K562 (cell line): ENCODE measurements around the gene PDCD1. TPM values are rescaled to one million over a fixed set of nuclear protein-coding genes. Genes with fewer than 3 reads are reported as not detected.

ENCODE experiments used
- ATAC-seq: fragments of 200-7000 bp; cut with Tn5 transposase; 3 replicates; pipeline ENCODE4 v1.9.1; 2020; ENCODE audit warnings: moderate library complexity
- BruUV-seq: library from RNA; stranded (reverse); fragments of 400-500 nt; replicated peaks from 2 replicates; lab custom pipeline; 2021; lab: Mats Ljungman, UMichigan
- CTCF ChIA-PET: fragments of 300-600 bp; formaldehyde crosslinking; extraction: SDS; loops from one replicate; lab custom pipeline; 2021; ENCODE audit warnings: low intra/inter-chr PET ratio; lab: Yijun Ruan, JAX
- POLR2A ChIA-PET: fragments of 300-600, 350-650 bp; sonication (Branson Sonifier 250); formaldehyde crosslinking; extraction: SDS; loops from one replicate; lab custom pipeline; 2021; ENCODE audit warnings: antibody characterized with exemption, inconsistent platforms; lab: Yijun Ruan, JAX
- DNase-seq, 4 experiments: peaks; one replicate each; pipeline versions ENCODE4 v3.0.0 to v3.0.0-alpha.2; 2011 to 2018; ENCODE audit warnings: low spot score in 3 of 4, mixed read lengths in 3 of 4; ENCODE audit errors: extremely low read depth in 1 of 4
- FAIRE-seq: peaks from 2 replicates; lab custom pipeline; 2011; peaks lifted over from hg19 to GRCh38; lab: Jason Lieb, UNC
- H2AFZ ChIP-seq: 2 replicates; pipeline ENCODE4 v1.6.0; 2011; ENCODE audit warnings: low read depth, low read length, control low read depth, inconsistent platforms
- H3K27ac ChIP-seq: fragments of 200-600 bp; 3 replicates; pipeline ENCODE4 v1.8.0; 2011; ENCODE audit warnings: low read depth, mild to moderate bottlenecking, control low read depth, inconsistent platforms, low read length, moderate library complexity, mixed read lengths; ENCODE audit errors: extremely low read depth
- H3K27me3 ChIP-seq, 2 experiments: fragments of 300-600 bp in 1 of 2; 2 replicates in 1 of 2; 3 replicates in 1 of 2; pipeline versions ENCODE4 v1.6.0 to v1.8.0; 2011; ENCODE audit warnings: inconsistent platforms in 2 of 2, low read length in 2 of 2, mild to moderate bottlenecking in 1 of 2, mixed read lengths in 1 of 2, moderate library complexity in 1 of 2; ENCODE audit not compliant: control insufficient read depth in 2 of 2, insufficient read depth in 2 of 2
- H3K36me3 ChIP-seq: fragments of 300-600 bp; 3 replicates; pipeline ENCODE4 v1.8.0; 2011; ENCODE audit warnings: mild to moderate bottlenecking, low read length, inconsistent platforms; ENCODE audit not compliant: control insufficient read depth, insufficient read depth
- H3K4me1 ChIP-seq, 2 experiments: fragments of 200-600 bp in 1 of 2; replicated peaks in 1 of 2; 2 replicates in 1 of 2; 3 replicates in 1 of 2; pipeline versions ENCODE4 v1.5.1 to v1.8.0; 2011; ENCODE audit warnings: inconsistent platforms in 2 of 2, low read length in 2 of 2, mild to moderate bottlenecking in 1 of 2, mixed read lengths in 1 of 2, moderate library complexity in 1 of 2; ENCODE audit not compliant: control insufficient read depth in 2 of 2, insufficient read depth in 2 of 2
- H3K4me2 ChIP-seq: 2 replicates; pipeline ENCODE4 v1.6.1; 2011; ENCODE audit warnings: low read length, control low read depth, inconsistent platforms, mixed read lengths; ENCODE audit not compliant: insufficient read depth
- H3K4me3 ChIP-seq: fragments of 200-600 bp; sonication (generic), shearing (Covaris generic); 2 replicates; pipeline ENCODE4 v1.5.1; 2016; ENCODE audit warnings: control low read depth, inconsistent platforms
- H3K79me2 ChIP-seq: fragments of 200-600 bp; 3 replicates; pipeline ENCODE4 v1.8.0; 2011; ENCODE audit warnings: low read length, inconsistent platforms; ENCODE audit not compliant: control insufficient read depth, insufficient read depth
- H3K9ac ChIP-seq, 2 experiments: 2 replicates each; pipeline versions ENCODE4 v1.6.0 to v1.6.1; 2011; ENCODE audit warnings: low read depth in 2 of 2, low read length in 2 of 2, control low read depth in 1 of 2, inconsistent platforms in 1 of 2, mild to moderate bottlenecking in 1 of 2, mixed read lengths in 1 of 2; ENCODE audit not compliant: insufficient read depth in 1 of 2
- H3K9me1 ChIP-seq: one replicate; pipeline ENCODE4 v1.6.0; 2011; ENCODE audit warnings: inconsistent platforms, mild to moderate bottlenecking, low read length, moderate library complexity; ENCODE audit not compliant: control insufficient read depth, insufficient read depth
- H3K9me3 ChIP-seq: replicated peaks from 2 replicates; pipeline ENCODE4 v1.5.1; 2011; ENCODE audit warnings: low read depth, low read length, inconsistent platforms; ENCODE audit not compliant: control insufficient read depth, insufficient read depth
- H4K20me1 ChIP-seq: replicated peaks from 2 replicates; pipeline ENCODE4 v1.6.1; 2011; ENCODE audit warnings: low read length, inconsistent platforms, mixed read lengths; ENCODE audit not compliant: control insufficient read depth, insufficient read depth
- ATF1 ChIP-seq, 2 experiments: fragments of 450-650 bp in 1 of 2; IDR thresholded peaks; 2 replicates each; pipeline ENCODE4 v1.6.1; 2016; ENCODE audit warnings: missing compliant biosample characterization in 1 of 2, missing genetic modification characterization in 1 of 2
- ESRRA ChIP-seq: fragments of 450-650 bp; IDR thresholded peaks from 2 replicates; pipeline ENCODE4 v1.6.1; 2014; ENCODE audit warnings: low read depth, mild to moderate bottlenecking, moderate library complexity, borderline replicate concordance
- GATAD2A ChIP-seq: fragments of 450-650 bp; IDR thresholded peaks from 2 replicates; pipeline ENCODE4 v1.6.1; 2017
- GMEB1 ChIP-seq: fragments of 250-450 bp; sonication (Bioruptor Pico); IDR thresholded peaks from 2 replicates; pipeline ENCODE4 v1.4.0; 2020; ENCODE audit warnings: mild to moderate bottlenecking
- HCFC1 ChIP-seq: IDR thresholded peaks from 2 replicates; pipeline ENCODE4 v1.6.1; 2012; ENCODE audit warnings: low read depth, low read length, improper control_type of control experiment
- MEF2D ChIP-seq: conservative IDR thresholded peaks from 2 replicates; pipeline ENCODE4 v1.6.1; 2016; ENCODE audit warnings: low read depth, missing genetic modification characterization, missing compliant biosample characterization
- VEZF1 ChIP-seq: fragments of 200-800 bp; sonication (Bioruptor generic); IDR thresholded peaks from 2 replicates; pipeline ENCODE4 v1.6.1; 2017; ENCODE audit warnings: missing genetic modification characterization, missing compliant biosample characterization
- ZNF609 ChIP-seq: sonication (generic); formaldehyde crosslinking; IDR thresholded peaks from 2 replicates; pipeline ENCODE4 v1.8.1; 2023; ENCODE audit warnings: missing genetic modification reagents, mild to moderate bottlenecking, borderline replicate concordance
- WGBS: fragments of 100-300 bp; shearing (Covaris generic); methylation state at CpG from one replicate; pipeline ENCODE4 v1.1.6; 2016; ENCODE audit warnings: low coverage, mixed read lengths; ENCODE audit not compliant: insufficient coverage; ENCODE audit errors: missing lambda C conversion rate; 5-methylcytosine and 5-hydroxymethylcytosine counted together
- in situ Hi-C: fragments of 300-500 bp; cut with MboI; formaldehyde crosslinking; loops from 4 replicates; pipeline ENCODE4 v1.15.0; 2018; ENCODE audit warnings: inconsistent platforms, mixed read lengths
- intact Hi-C: fragments of 100-400 bp; cut with micrococcal nuclease; formaldehyde crosslinking; loops from 2 replicates; pipeline ENCODE4 v1.14.2; 2022
- polyA plus RNA-seq, 8 experiments: library from polyadenylated mRNA; depleted of rRNA in 4 of 8; stranded (reverse) in 5 of 8; unstranded in 3 of 8; fragments of >200 nt; fragmentation: Nextera tagmentation in 2 of 8; fragmentation: Illumina TruSeq in 1 of 8; extraction: Ambion mirVana in 2 of 8; extraction: Trizol in 1 of 8; gene quantifications; 2 replicates each; pipeline versions ENCODE4 v1.2.1 to v1.2.3, GENCODE V29; 2011 to 2014; ENCODE audit warnings: inconsistent platforms in 1 of 8, missing spikeins in 1 of 8
- total RNA-seq, 7 experiments: library from RNA; depleted of rRNA in 6 of 7; stranded (reverse); fragments of >200 nt in 6 of 7; fragmentation: Illumina TruSeq in 2 of 7; extraction: Trizol in 2 of 7; gene quantifications; 2 replicates each; pipeline versions ENCODE4 v1.2.1 to v1.2.3, GENCODE V29; 2011 to 2021; ENCODE audit warnings: low replicate concordance in 1 of 7
- TF ChIP-seq, protein P1 (sequence below): sonication (generic); formaldehyde crosslinking; IDR thresholded peaks from 2 replicates; pipeline ENCODE4 v1.8.0; 2022; ENCODE audit warnings: mild to moderate bottlenecking, missing genetic modification reagents

The PDCD1 gene
- total and polyA plus RNA-seq, 9 of the 15 experiments (the other 6 are each of a cell fraction or from before 2014, with no cell fraction given): 0.15 to 2.5 (median 1.0) TPM; not detected in 2

- ATAC-seq: no peak
- H3K9me3 ChIP-seq: peaks cover 4% of the 10 kb centered on the region; the same call in 1 of the 2 replicates
- H3K9me1 ChIP-seq: no peaks in the 10 kb centered on the region
- intact Hi-C loops: no loop called here
- H3K27ac ChIP-seq: no peak overlapping the region
- H3K79me2 ChIP-seq: no peaks in the 10 kb centered on the region
- peaks cover 4 to 64% of the 10 kb centered on the region in 2 experiments; a peak in 4 of 5 replicates for H3K27me3 ChIP-seq
- CTCF ChIA-PET: no interaction called here
- no peaks in the 10 kb centered on the region for H3K36me3 ChIP-seq
- no peak overlapping the region for H2AFZ ChIP-seq
- WGBS: 4% methylated on average over 11 of the region's 15 CpGs
- no peak for DNase-seq
- no peak for FAIRE-seq
- H3K9ac ChIP-seq: no peak overlapping the region
- H3K4me1 ChIP-seq: peaks cover 0 to 51% of the 10 kb centered on the region in 2 experiments; a peak in 2 of 5 replicates
- no peak overlapping the region for H3K4me2 ChIP-seq
- POLR2A ChIA-PET: interaction anchor here (0.6 to 1.2 kb wide), 3 partner anchors 12 to 188 kb away, joined by 3 to 4 read pairs (median 4); no protein-coding TSS in a partner anchor
- BruUV-seq: no TSS peak
- no peak overlapping the region for H3K4me3 ChIP-seq
- H4K20me1 ChIP-seq: peaks cover 5% of the 10 kb centered on the region
- in situ Hi-C loops: no loop called here
- TF ChIP-seq, protein P1, sequence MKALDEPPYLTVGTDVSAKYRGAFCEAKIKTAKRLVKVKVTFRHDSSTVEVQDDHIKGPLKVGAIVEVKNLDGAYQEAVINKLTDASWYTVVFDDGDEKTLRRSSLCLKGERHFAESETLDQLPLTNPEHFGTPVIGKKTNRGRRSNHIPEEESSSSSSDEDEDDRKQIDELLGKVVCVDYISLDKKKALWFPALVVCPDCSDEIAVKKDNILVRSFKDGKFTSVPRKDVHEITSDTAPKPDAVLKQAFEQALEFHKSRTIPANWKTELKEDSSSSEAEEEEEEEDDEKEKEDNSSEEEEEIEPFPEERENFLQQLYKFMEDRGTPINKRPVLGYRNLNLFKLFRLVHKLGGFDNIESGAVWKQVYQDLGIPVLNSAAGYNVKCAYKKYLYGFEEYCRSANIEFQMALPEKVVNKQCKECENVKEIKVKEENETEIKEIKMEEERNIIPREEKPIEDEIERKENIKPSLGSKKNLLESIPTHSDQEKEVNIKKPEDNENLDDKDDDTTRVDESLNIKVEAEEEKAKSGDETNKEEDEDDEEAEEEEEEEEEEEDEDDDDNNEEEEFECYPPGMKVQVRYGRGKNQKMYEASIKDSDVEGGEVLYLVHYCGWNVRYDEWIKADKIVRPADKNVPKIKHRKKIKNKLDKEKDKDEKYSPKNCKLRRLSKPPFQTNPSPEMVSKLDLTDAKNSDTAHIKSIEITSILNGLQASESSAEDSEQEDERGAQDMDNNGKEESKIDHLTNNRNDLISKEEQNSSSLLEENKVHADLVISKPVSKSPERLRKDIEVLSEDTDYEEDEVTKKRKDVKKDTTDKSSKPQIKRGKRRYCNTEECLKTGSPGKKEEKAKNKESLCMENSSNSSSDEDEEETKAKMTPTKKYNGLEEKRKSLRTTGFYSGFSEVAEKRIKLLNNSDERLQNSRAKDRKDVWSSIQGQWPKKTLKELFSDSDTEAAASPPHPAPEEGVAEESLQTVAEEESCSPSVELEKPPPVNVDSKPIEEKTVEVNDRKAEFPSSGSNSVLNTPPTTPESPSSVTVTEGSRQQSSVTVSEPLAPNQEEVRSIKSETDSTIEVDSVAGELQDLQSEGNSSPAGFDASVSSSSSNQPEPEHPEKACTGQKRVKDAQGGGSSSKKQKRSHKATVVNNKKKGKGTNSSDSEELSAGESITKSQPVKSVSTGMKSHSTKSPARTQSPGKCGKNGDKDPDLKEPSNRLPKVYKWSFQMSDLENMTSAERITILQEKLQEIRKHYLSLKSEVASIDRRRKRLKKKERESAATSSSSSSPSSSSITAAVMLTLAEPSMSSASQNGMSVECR (CRISPR knock-in tag): no peak
- TF ChIP-seq HCFC1: no peak
- TF ChIP-seq GMEB1 (CRISPR knock-in tag): no peak
- no peak for TF ChIP-seq MEF2D (tag)
- TF ChIP-seq ZNF609 (CRISPR knock-in tag): no peak
- TF ChIP-seq ESRRA: no peak
- TF ChIP-seq ATF1 (CRISPR knock-in tag; IDR thresholded peaks at IDR 0.05): no peak
- TF ChIP-seq ATF1 (tag; IDR thresholded peaks at IDR 0.05): no peak
- TF ChIP-seq VEZF1 (CRISPR knock-in tag): no peak
- TF ChIP-seq GATAD2A: no peak
Observed at GRCh38 chr2:241868661-241869081, 10.0 kb upstream of the PDCD1 start.
